ENCODE results near the gene PLA1A.

PLA1A gene

DNA sequence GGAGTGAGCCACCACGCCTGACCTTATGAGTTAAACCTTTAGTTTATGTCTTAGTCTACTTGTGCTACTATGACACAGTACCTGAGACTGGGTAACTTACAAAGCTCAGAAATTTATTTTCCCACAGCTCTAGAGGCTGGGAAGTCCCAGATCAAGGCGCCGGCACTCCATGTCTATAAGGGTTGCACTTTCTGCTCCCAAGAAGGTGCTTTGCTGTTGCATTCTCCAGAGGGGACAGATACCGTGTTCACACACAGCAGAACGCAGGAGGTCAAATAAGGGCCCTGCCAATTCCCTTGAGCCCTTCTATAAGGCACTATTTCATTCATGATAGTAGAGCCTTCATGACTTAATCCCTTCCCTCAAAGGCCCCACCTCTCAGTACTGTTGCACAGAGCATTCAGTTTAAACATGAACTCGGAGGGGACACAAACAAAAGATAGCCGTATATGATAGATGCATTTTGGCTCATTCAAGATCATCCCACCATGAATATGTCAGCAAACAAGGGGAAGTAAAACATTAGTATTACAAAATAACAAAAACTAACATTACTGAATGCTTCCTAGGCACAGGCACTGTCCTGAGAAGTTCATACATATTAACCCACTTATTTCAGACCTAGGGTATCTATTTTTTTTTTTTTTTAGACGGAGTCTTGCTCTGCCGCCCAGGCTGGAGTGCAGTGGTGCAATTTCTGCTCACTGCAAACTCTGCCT, 26.5 kb downstream of the PLA1A start:
- Histone ChIP-seq H3K36me3 (ENCODE audit: control insufficient read depth, insufficient read depth, low read length) (no peaks in the 10 kb centered on the region), H3K27ac (ENCODE audit: insufficient read depth, low read depth, low read length, poor library complexity, severe bottlenecking) (no peak overlapping the region), H3K4me1 (ENCODE audit: control insufficient read depth, insufficient read depth, low read length) (peaks cover 6% of the 10 kb centered on the region), H3K9me3 (ENCODE audit: control insufficient read depth, low read length) (no peaks in the 10 kb centered on the region), H3K4me3 (ENCODE audit: insufficient read depth, low read depth, low read length) (no peak overlapping the region), H3K27me3 (ENCODE audit: control insufficient read depth, insufficient read depth, low read length, poor library complexity, severe bottlenecking) (no peaks in the 10 kb centered on the region)
- 95 to 96% methylated on average over 9 of the region's 9 CpGs for WGBS, 2 experiments

- H3K36me3 ChIP-seq (ENCODE audit: control insufficient read depth, insufficient read depth, low read length), result no peaks in the 10 kb centered on the region
- 65 to 66% methylated on average over 8 of the region's 8 CpGs for WGBS, 2 experiments
- H3K4me3 ChIP-seq (ENCODE audit: insufficient read depth, low read depth, low read length), result no peak overlapping the region
- no peaks in the 10 kb centered on the region for H3K27me3 ChIP-seq (ENCODE audit: control insufficient read depth, insufficient read depth, low read length, poor library complexity, severe bottlenecking)
- no peak overlapping the region for H3K27ac ChIP-seq (ENCODE audit: insufficient read depth, low read depth, low read length, poor library complexity, severe bottlenecking)
- peaks cover 6% of the 10 kb centered on the region for H3K4me1 ChIP-seq (ENCODE audit: control insufficient read depth, insufficient read depth, low read length)
- no peaks in the 10 kb centered on the region for H3K9me3 ChIP-seq (ENCODE audit: control insufficient read depth, low read length)
These were observed 27.9 kb downstream of the PLA1A start for GRCh38 chr3:119625451-119626153.

DNA sequence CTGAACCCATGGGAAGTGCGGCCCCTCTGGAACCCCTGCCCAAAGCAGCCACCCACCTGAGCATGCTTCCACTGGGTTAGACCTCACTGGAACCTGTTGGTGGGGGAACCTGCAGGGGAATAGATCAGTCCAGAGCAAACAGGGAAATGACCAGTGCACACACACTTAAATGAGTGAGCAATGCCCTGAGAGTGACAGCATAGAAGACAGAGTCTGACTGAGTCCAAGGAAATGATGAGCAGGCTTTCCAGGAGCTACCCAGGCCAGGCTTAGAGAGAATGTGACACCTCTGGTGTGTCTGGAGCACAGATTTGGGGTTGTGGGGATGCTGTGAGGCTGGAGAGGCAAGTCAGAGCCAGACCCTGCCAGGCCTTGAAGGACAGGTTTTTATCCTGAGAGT, 28.5 kb downstream of the PLA1A start:
- H3K27ac ChIP-seq (ENCODE audit: insufficient read depth, low read depth, low read length, poor library complexity, severe bottlenecking), result no peak overlapping the region
- WGBS, 2 experiments, result 89 to 94% methylated on average over 1 of the region's 1 CpG

GRCh38 chr3:119627461-119627860, 29.8 kb downstream of the PLA1A start:
- no peaks in the 10 kb centered on the region for H3K36me3 ChIP-seq (ENCODE audit: control insufficient read depth, insufficient read depth, low read length)
- no peaks in the 10 kb centered on the region for H3K27me3 ChIP-seq (ENCODE audit: control insufficient read depth, insufficient read depth, low read length, poor library complexity, severe bottlenecking)
- WGBS, 2 experiments, result 75% methylated on average over 8 of the region's 8 CpGs
- no peak overlapping the region for H3K27ac ChIP-seq (ENCODE audit: insufficient read depth, low read depth, low read length, poor library complexity, severe bottlenecking)
- H3K4me3 ChIP-seq (ENCODE audit: insufficient read depth, low read depth, low read length), result no peak overlapping the region
- H3K9me3 ChIP-seq (ENCODE audit: control insufficient read depth, low read length), result no peaks in the 10 kb centered on the region
- peaks cover 6% of the 10 kb centered on the region for H3K4me1 ChIP-seq (ENCODE audit: control insufficient read depth, insufficient read depth, low read length)

More for the DNA sequence above, 28.5 kb downstream of the PLA1A start:
- Histone ChIP-seq H3K27me3 (ENCODE audit: control insufficient read depth, insufficient read depth, low read length, poor library complexity, severe bottlenecking) (no peaks in the 10 kb centered on the region), H3K9me3 (ENCODE audit: control insufficient read depth, low read length) (no peaks in the 10 kb centered on the region), H3K4me3 (ENCODE audit: insufficient read depth, low read depth, low read length) (no peak overlapping the region), H3K36me3 (ENCODE audit: control insufficient read depth, insufficient read depth, low read length) (no peaks in the 10 kb centered on the region), H3K4me1 (ENCODE audit: control insufficient read depth, insufficient read depth, low read length) (peaks cover 6% of the 10 kb centered on the region)

GRCh38 chr3:119628390-119628789, 30.7 kb downstream of the PLA1A start:
- 91 to 94% methylated on average over 4 of the region's 4 CpGs for WGBS, 2 experiments
- no peak overlapping the region for H3K4me3 ChIP-seq (ENCODE audit: insufficient read depth, low read depth, low read length)

DNA sequence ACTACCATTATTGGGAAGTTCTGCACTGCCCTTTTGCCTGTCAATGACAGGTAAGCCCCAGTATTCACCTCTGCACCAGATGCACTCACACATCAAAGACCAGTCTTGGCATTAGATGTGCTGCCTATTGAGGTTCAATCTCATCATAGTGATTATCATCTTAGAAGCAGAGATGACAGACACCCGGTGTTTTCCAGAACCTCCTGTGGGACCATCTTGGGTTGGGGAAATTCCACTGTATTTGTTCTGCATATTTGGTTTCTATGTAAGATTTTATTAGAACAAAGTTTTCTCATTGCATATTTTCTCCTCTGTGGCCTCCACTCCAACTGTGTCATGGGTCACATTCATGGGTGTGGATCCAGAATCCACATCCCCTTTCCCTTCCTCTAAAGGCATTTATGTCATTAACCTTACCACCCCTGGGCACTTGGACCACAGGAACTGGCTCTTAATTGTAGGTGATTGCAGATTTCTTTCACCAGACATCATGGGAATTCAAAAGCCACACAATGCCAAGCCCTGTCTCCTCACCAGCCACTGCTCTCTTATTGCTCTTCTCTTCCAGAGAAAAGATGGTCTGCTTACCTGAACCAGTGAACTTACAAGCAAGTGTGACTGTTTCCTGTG, 31.2 kb downstream of the PLA1A start:
- Histone ChIP-seq H3K27ac (ENCODE audit: insufficient read depth, low read depth, low read length, poor library complexity, severe bottlenecking) (no peak overlapping the region), H3K36me3 (ENCODE audit: control insufficient read depth, insufficient read depth, low read length) (no peaks in the 10 kb centered on the region), H3K4me3 (ENCODE audit: insufficient read depth, low read depth, low read length) (no peak overlapping the region), H3K4me1 (ENCODE audit: control insufficient read depth, insufficient read depth, low read length) (peaks cover 6% of the 10 kb centered on the region), H3K9me3 (ENCODE audit: control insufficient read depth, low read length) (no peaks in the 10 kb centered on the region), H3K27me3 (ENCODE audit: control insufficient read depth, insufficient read depth, low read length, poor library complexity, severe bottlenecking) (no peaks in the 10 kb centered on the region)
- WGBS, 2 experiments, result 86 to 100% methylated on average over 1 of the region's 1 CpG

More at GRCh38 chr3:119628390-119628789, 30.7 kb downstream of the PLA1A start:
- H3K9me3 ChIP-seq (ENCODE audit: control insufficient read depth, low read length), result no peaks in the 10 kb centered on the region
- no peaks in the 10 kb centered on the region for H3K27me3 ChIP-seq (ENCODE audit: control insufficient read depth, insufficient read depth, low read length, poor library complexity, severe bottlenecking)
- H3K36me3 ChIP-seq (ENCODE audit: control insufficient read depth, insufficient read depth, low read length), result no peaks in the 10 kb centered on the region
- H3K4me1 ChIP-seq (ENCODE audit: control insufficient read depth, insufficient read depth, low read length), result peaks cover 6% of the 10 kb centered on the region
- H3K27ac ChIP-seq (ENCODE audit: insufficient read depth, low read depth, low read length, poor library complexity, severe bottlenecking), result no peak overlapping the region

DNA sequence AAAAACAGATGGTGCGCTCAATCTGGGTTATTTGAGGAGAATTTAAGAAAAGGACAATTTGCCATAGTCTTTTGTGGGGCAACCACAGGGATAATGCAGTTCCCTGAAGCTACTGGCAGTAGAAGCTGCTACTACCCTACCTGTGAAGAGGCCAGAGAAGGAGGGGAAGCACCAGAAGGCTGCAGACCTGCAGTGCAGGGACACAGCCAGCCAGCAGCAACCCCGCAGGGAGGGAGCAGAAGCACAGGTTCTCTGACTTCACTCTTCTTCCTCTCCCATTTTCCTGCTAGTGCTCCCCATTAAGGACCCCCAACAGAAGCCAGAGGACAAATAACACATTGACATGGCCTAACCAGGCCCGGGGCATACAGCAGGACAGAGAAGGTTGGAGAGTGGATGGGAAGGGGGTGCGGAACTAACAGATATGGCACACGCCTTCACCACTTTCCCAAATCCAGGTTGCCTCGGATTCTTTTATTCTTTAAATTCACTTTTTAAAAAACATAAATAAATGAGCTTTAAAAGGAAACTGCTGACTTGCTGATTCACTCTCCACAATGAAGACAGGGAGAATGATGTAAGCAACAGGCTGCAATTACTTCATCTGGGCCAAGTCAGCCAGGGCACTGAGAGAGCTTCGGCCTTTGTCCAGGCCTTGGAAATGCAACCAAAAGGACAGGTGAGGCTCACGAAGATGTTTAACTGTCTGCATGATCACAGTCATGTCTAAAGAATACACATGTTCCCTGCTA, 32.6 kb downstream of the PLA1A start:
- H3K36me3 ChIP-seq (ENCODE audit: control insufficient read depth, insufficient read depth, low read length), result no peaks in the 10 kb centered on the region
- H3K27me3 ChIP-seq (ENCODE audit: control insufficient read depth, insufficient read depth, low read length, poor library complexity, severe bottlenecking), result no peaks in the 10 kb centered on the region
- 89 to 93% methylated on average over 6 to 8 of the region's 8 CpGs for WGBS, 2 experiments
- no peaks in the 10 kb centered on the region for H3K9me3 ChIP-seq (ENCODE audit: control insufficient read depth, low read length)
- H3K4me1 ChIP-seq (ENCODE audit: control insufficient read depth, insufficient read depth, low read length), result peaks cover 6% of the 10 kb centered on the region
- no peak overlapping the region for H3K4me3 ChIP-seq (ENCODE audit: insufficient read depth, low read depth, low read length)
- H3K27ac ChIP-seq (ENCODE audit: insufficient read depth, low read depth, low read length, poor library complexity, severe bottlenecking), result no peak overlapping the region

DNA sequence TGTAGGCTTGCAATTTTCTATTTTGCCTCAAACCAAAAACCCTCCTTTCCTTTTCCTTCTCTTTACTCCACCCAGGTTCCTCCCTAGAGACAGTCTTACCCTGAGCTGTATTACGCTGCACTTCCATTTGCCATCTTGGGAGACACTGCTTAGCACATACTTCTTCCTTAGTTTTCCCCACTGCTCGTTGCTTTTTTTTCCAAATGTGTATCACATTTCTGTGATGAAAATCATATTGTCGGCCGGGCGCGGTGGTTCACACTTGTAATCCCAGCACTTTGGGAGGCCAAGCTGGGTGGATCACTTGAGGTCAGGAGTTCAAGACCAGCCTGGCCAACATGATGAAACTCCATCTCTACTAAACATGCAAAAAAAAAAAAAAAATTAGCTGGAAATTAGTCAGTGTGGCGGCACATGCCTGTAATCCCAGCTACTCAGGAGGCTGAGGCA, 33.2 kb downstream of the PLA1A start:
- no peaks in the 10 kb centered on the region for H3K9me3 ChIP-seq (ENCODE audit: control insufficient read depth, low read length)
- H3K4me1 ChIP-seq (ENCODE audit: control insufficient read depth, insufficient read depth, low read length), result peaks cover 3% of the 10 kb centered on the region
- H3K27me3 ChIP-seq (ENCODE audit: control insufficient read depth, insufficient read depth, low read length, poor library complexity, severe bottlenecking), result no peaks in the 10 kb centered on the region
- no peak overlapping the region for H3K4me3 ChIP-seq (ENCODE audit: insufficient read depth, low read depth, low read length)
- WGBS, 2 experiments, result 96 to 97% methylated on average over 7 of the region's 7 CpGs
- H3K27ac ChIP-seq (ENCODE audit: insufficient read depth, low read depth, low read length, poor library complexity, severe bottlenecking), result no peak overlapping the region
- no peaks in the 10 kb centered on the region for H3K36me3 ChIP-seq (ENCODE audit: control insufficient read depth, insufficient read depth, low read length)

GRCh38 chr3:119631516-119631915, 33.8 kb downstream of the PLA1A start:
- WGBS, 2 experiments, result 93 to 95% methylated on average over 3 of the region's 3 CpGs
- Histone ChIP-seq H3K27me3 (ENCODE audit: control insufficient read depth, insufficient read depth, low read length, poor library complexity, severe bottlenecking) (no peaks in the 10 kb centered on the region), H3K36me3 (ENCODE audit: control insufficient read depth, insufficient read depth, low read length) (no peaks in the 10 kb centered on the region), H3K4me1 (ENCODE audit: control insufficient read depth, insufficient read depth, low read length) (no peaks in the 10 kb centered on the region), H3K27ac (ENCODE audit: insufficient read depth, low read depth, low read length, poor library complexity, severe bottlenecking) (no peak overlapping the region), H3K4me3 (ENCODE audit: insufficient read depth, low read depth, low read length) (no peak overlapping the region), H3K9me3 (ENCODE audit: control insufficient read depth, low read length) (no peaks in the 10 kb centered on the region)

GRCh38 chr3:119632216-119632615, 34.5 kb downstream of the PLA1A start:
- no peak overlapping the region for H3K27ac ChIP-seq (ENCODE audit: insufficient read depth, low read depth, low read length, poor library complexity, severe bottlenecking)
- no peaks in the 10 kb centered on the region for H3K4me1 ChIP-seq (ENCODE audit: control insufficient read depth, insufficient read depth, low read length)
- H3K9me3 ChIP-seq (ENCODE audit: control insufficient read depth, low read length), result no peaks in the 10 kb centered on the region
- no peaks in the 10 kb centered on the region for H3K27me3 ChIP-seq (ENCODE audit: control insufficient read depth, insufficient read depth, low read length, poor library complexity, severe bottlenecking)
- H3K36me3 ChIP-seq (ENCODE audit: control insufficient read depth, insufficient read depth, low read length), result no peaks in the 10 kb centered on the region
- 90 to 91% methylated on average over 4 of the region's 4 CpGs for WGBS, 2 experiments
- no peak overlapping the region for H3K4me3 ChIP-seq (ENCODE audit: insufficient read depth, low read depth, low read length)
